GM12878 (cell line): Measurements from ENCODE around the gene MTHFD1. TPM values are rescaled to one million over a fixed set of nuclear protein-coding genes. Genes with fewer than 3 reads are reported as not detected.
"Not testable (repeated sequence)": the region's sequence is repeated elsewhere in the genome, so short reads cannot be mapped to it uniquely, and the experiment has no call there.

ENCODE experiments used
- ATAC-seq: fragments of 200-7000 bp; cut with Tn5 transposase; 3 replicates; pipeline ENCODE4 v1.9.1; 2020; ENCODE audit warnings: mild to moderate bottlenecking, moderate library complexity
- BruUV-seq: library from RNA; stranded (reverse); fragments of 400-500 nt; replicated peaks from 2 replicates; lab custom pipeline; 2021; lab: Mats Ljungman, UMichigan
- CTCF ChIA-PET: fragments of 300-600 bp; sonication (Branson Sonifier 250); formaldehyde crosslinking; extraction: SDS; loops from one replicate; lab custom pipeline; 2021; ENCODE audit warnings: inconsistent platforms; lab: Yijun Ruan, JAX
- POLR2A ChIA-PET: fragments of 350-600 bp; formaldehyde crosslinking; extraction: SDS; loops from one replicate; lab custom pipeline; 2021; ENCODE audit warnings: inconsistent platforms; lab: Charles Lee
- RAD21 ChIA-PET: fragments of 300-600 bp; sonication (Branson Sonifier 250); formaldehyde crosslinking; loops from one replicate; lab custom pipeline; 2023; ENCODE audit warnings: antibody characterized with exemption; ENCODE audit not compliant: unreplicated experiment; lab: Charles Lee
- SMC1A ChIA-PET: fragments of 300-600 bp; sonication (Branson Sonifier 250); formaldehyde crosslinking; loops from one replicate; lab custom pipeline; 2023; ENCODE audit not compliant: unreplicated experiment, uncharacterized antibody; lab: Charles Lee
- DNase-seq: peaks from one replicate; pipeline ENCODE4 v3.0.0-alpha.2; 2011; ENCODE audit warnings: low read depth, low spot score
- FAIRE-seq: peaks from 3 replicates; lab custom pipeline; 2011; peaks lifted over from hg19 to GRCh38; lab: Jason Lieb, UNC
- H2AFZ ChIP-seq: 2 replicates; pipeline ENCODE4 v1.6.0; 2011; ENCODE audit warnings: low read depth, low read length, control low read depth; ENCODE audit not compliant: control insufficient read depth
- H3K27ac ChIP-seq: 2 replicates; pipeline ENCODE4 v1.5.1; 2011; ENCODE audit warnings: control low read depth; ENCODE audit not compliant: control insufficient read depth, insufficient read depth
- H3K27me3 ChIP-seq, 2 experiments: replicated peaks in 1 of 2; 2 replicates each; pipeline versions ENCODE4 v1.6.0 to v1.6.1; 2011; ENCODE audit warnings: low read length in 1 of 2; ENCODE audit not compliant: control insufficient read depth in 2 of 2, insufficient read depth in 2 of 2
- H3K36me3 ChIP-seq, 2 experiments: 2 replicates each; pipeline ENCODE4 v1.5.1; 2011; ENCODE audit warnings: low read length in 1 of 2; ENCODE audit not compliant: control insufficient read depth in 2 of 2, insufficient read depth in 2 of 2
- H3K4me1 ChIP-seq: 2 replicates; pipeline ENCODE4 v1.6.1; 2011; ENCODE audit warnings: mild to moderate bottlenecking, low read length, moderate library complexity, mixed read lengths; ENCODE audit not compliant: control insufficient read depth, insufficient read depth
- H3K4me2 ChIP-seq: 2 replicates; pipeline ENCODE4 v1.6.0; 2011; ENCODE audit warnings: control low read depth; ENCODE audit not compliant: control insufficient read depth, insufficient read depth
- H3K4me3 ChIP-seq: fragments of 200-600 bp; sonication (generic); 2 replicates; pipeline ENCODE4 v1.5.1; 2016
- H3K79me2 ChIP-seq: 2 replicates; pipeline ENCODE4 v1.6.0; 2011; ENCODE audit warnings: low read length; ENCODE audit not compliant: control insufficient read depth, insufficient read depth
- H3K9ac ChIP-seq: 2 replicates; pipeline ENCODE4 v1.8.0; 2011; ENCODE audit warnings: low read length, control low read depth, mixed read lengths; ENCODE audit not compliant: control insufficient read depth, insufficient read depth
- H3K9me3 ChIP-seq: replicated peaks from 3 replicates; pipeline ENCODE4 v1.5.1; 2011; ENCODE audit warnings: mild to moderate bottlenecking, low read length; ENCODE audit not compliant: control insufficient read depth, insufficient read depth
- H4K20me1 ChIP-seq: 2 replicates; pipeline ENCODE4 v1.6.0; 2011; ENCODE audit not compliant: control insufficient read depth, insufficient read depth
- ASH2L ChIP-seq: fragments of 300-600, 200-600 bp; sonication (generic); IDR thresholded peaks from 2 replicates; pipeline ENCODE4 v1.6.1; 2017; ENCODE audit warnings: low read depth, mild to moderate bottlenecking, borderline replicate concordance
- WGBS: methylation state at CpG from one replicate; pipeline ENCODE4 v1.1.6; 2016; ENCODE audit warnings: low lambda C conversion rate; ENCODE audit not compliant: insufficient replicate concordance, insufficient coverage; ENCODE audit errors: missing lambda C conversion rate; 5-methylcytosine and 5-hydroxymethylcytosine counted together
- in situ Hi-C: fragments of 300-500 bp; cut with MboI; formaldehyde crosslinking; loops from 9 replicates; pipeline ENCODE4 v1.14.3; 2018; ENCODE audit warnings: mixed read lengths
- intact Hi-C: fragments of 100-400 bp; cut with micrococcal nuclease; formaldehyde crosslinking; loops from one replicate; pipeline ENCODE4 v1.14.2; 2022; ENCODE audit not compliant: unreplicated experiment
- polyA plus RNA-seq, 11 experiments: library from polyadenylated mRNA; depleted of rRNA in 4 of 11; unstranded in 6 of 11; stranded (reverse) in 5 of 11; fragments of >200 nt; fragmentation: Nextera tagmentation in 4 of 11; fragmentation: Illumina TruSeq in 1 of 11; extraction: Ambion mirVana in 4 of 11; extraction: Trizol in 1 of 11; gene quantifications; 1 replicate in 1 of 11; 2 replicates in 10 of 11; pipeline versions ENCODE4 v1.2.1 to v1.2.3, GENCODE V29; 2011 to 2016; ENCODE audit warnings: inconsistent platforms in 2 of 11, missing spikeins in 2 of 11, low read depth in 1 of 11
- total RNA-seq, 4 experiments: library from RNA; depleted of rRNA in 3 of 4; stranded (reverse); fragments of >200 nt in 3 of 4; fragmentation: Illumina TruSeq in 1 of 4; extraction: Trizol in 1 of 4; gene quantifications; 2 replicates each; pipeline versions ENCODE4 v1.2.1 to v1.2.3, GENCODE V29; 2013 to 2021

Gene MTHFD1
- total and polyA plus RNA-seq, 10 of the 15 experiments (the other 5 are each of a cell fraction or from before 2014, with no cell fraction given): 99.3 to 310 (median 173) TPM

GRCh38 chr14:64364907-64365306, 23.2 kb upstream of the MTHFD1 start:
- Histone ChIP-seq H3K36me3 (no peaks in the 10 kb centered on the region), H2AFZ (no peak overlapping the region), H3K9ac (no peak overlapping the region), H4K20me1 (no peaks in the 10 kb centered on the region), H3K27me3 (no peaks in the 10 kb centered on the region), H3K4me2 (no peak overlapping the region), H3K79me2 (no peaks in the 10 kb centered on the region), H3K4me3 (no peak overlapping the region), H3K27ac (no peak overlapping the region), H3K9me3 (no peaks in the 10 kb centered on the region), H3K4me1 (no peaks in the 10 kb centered on the region)
- SMC1A ChIA-PET: interaction anchor here (0.8 to 1.4 kb wide), 3 partner anchors 13 to 128 kb away, joined by 3 read pairs; no protein-coding TSS in a partner anchor
- POLR2A ChIA-PET: interaction anchor here (0.6 kb wide), 1 partner anchor 11 kb away, joined by 3 read pairs; no protein-coding TSS in a partner anchor
- 71% methylated on average over 3 of the region's 3 CpGs for WGBS
- FAIRE-seq: no peak
- in situ Hi-C loops: loop anchor here (25.0 kb wide), 1 partner anchor 522 kb away; the partner anchor contains the start of gene SPTB
- DNase-seq: no peak
- no peak for ATAC-seq
- TF ChIP-seq ASH2L: no peak
- intact Hi-C loops: no loop called here
- no TSS peak for BruUV-seq
- CTCF ChIA-PET: interaction anchor here (0.8 to 3.7 kb wide), 3 partner anchors 18 to 56 kb away, joined by 3 to 8 read pairs (median 4); no protein-coding TSS in a partner anchor
- RAD21 ChIA-PET: no interaction called here

DNA sequence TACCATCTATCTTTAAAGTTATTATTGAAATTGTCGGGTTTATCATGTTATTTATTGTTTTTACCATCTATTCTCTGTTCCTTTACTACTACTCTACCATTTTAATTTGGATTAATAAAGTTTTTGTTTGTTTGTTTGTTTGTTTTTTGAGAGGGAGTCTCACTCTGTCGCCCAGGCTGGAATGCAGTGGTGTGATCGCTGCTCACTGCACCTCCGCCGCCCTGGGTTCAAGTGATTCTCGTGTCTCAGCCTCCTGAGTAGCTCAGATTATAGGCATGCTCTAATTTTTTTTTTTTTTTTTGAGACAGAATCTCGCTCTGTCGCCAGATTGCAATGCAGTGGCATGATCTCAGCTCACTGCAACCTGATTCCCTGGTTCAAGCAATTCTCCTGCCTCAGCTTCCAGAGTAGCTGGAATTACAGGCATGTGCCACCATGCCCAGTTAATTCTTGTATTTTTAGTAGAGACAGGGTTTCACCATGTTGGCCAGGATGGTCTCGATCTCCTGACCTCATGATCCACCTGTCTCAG, 22.7 kb upstream of the MTHFD1 start:
- POLR2A ChIA-PET: interaction anchor here (0.6 kb wide), 1 partner anchor 12 kb away, joined by 3 read pairs; no protein-coding TSS in a partner anchor

More for the DNA sequence above, 22.7 kb upstream of the MTHFD1 start:
- H3K4me1 ChIP-seq, H3K4me2 ChIP-seq, H3K27me3 ChIP-seq, intact Hi-C loops, H3K9ac ChIP-seq, H3K9me3 ChIP-seq, H3K27ac ChIP-seq, ATAC-seq, H3K4me3 ChIP-seq, H3K36me3 ChIP-seq, H4K20me1 ChIP-seq, FAIRE-seq, RAD21 ChIA-PET, H2AFZ ChIP-seq, H3K79me2 ChIP-seq, BruUV-seq, DNase-seq: not testable (repeated sequence)
- ChIA-PET SMC1A (interaction anchor here (0.8 to 1.4 kb wide), 3 partner anchors 13 to 127 kb away, joined by 3 read pairs; no protein-coding TSS in a partner anchor), CTCF (interaction anchor here (0.8 to 3.7 kb wide), 4 partner anchors 18 to 56 kb away, joined by 3 to 8 read pairs (median 4); no protein-coding TSS in a partner anchor)
- in situ Hi-C loops: loop anchor here (25.0 kb wide), 1 partner anchor 522 kb away; the partner anchor contains the start of gene SPTB
- WGBS: 84% methylated on average over 7 of the region's 9 CpGs
